ENCODE data around the gene PPP1R13L.

PPP1R13L gene, protein sequence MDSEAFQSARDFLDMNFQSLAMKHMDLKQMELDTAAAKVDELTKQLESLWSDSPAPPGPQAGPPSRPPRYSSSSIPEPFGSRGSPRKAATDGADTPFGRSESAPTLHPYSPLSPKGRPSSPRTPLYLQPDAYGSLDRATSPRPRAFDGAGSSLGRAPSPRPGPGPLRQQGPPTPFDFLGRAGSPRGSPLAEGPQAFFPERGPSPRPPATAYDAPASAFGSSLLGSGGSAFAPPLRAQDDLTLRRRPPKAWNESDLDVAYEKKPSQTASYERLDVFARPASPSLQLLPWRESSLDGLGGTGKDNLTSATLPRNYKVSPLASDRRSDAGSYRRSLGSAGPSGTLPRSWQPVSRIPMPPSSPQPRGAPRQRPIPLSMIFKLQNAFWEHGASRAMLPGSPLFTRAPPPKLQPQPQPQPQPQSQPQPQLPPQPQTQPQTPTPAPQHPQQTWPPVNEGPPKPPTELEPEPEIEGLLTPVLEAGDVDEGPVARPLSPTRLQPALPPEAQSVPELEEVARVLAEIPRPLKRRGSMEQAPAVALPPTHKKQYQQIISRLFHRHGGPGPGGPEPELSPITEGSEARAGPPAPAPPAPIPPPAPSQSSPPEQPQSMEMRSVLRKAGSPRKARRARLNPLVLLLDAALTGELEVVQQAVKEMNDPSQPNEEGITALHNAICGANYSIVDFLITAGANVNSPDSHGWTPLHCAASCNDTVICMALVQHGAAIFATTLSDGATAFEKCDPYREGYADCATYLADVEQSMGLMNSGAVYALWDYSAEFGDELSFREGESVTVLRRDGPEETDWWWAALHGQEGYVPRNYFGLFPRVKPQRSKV

GRCh38 chr19:45404557-45405434, at the start of gene PPP1R13L:
Gene PPP1R13L (minus strand): TSS chr19:45405069. CDS start chr19:45398318, 6,751 bp downstream.
- peak; percentile 56 to 67 for DNase-seq (ENCODE audit: low read depth in 2 of 2)

DNA sequence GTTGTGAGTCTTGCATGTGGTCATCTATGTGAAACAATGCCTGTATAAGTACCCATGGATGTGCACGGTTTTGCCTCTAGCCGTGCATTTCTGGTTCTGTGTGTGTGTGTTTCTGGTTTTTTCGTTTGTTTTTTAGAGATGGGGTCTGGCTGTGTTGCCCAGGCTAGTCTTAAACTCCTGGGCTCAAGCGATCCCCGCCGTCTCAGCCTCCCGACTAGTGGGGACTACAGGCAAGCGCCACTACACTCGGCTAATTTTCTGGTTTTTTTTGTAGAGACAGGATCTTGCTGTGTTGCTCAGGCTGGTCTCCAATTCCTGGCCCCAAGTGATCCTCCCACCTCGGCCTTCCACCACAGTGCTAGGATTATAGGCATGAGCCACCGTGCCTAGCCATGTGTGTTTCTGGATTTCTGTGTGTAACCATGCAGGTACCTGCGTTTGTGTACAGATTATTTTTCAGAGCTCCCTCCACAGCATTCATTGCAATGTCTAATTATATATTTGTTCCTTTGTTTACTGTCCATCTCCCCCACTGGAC, 47.0 kb upstream of the PPP1R13L start:
- no peak for DNase-seq (ENCODE audit: low read depth in 2 of 2)

- DNase-seq (ENCODE audit: low read depth in 2 of 2): no peak
Observed at GRCh38 chr19:45451131-45451849, 46.4 kb upstream of the PPP1R13L start.

GRCh38 chr19:45450012-45450333, 45.1 kb upstream of the PPP1R13L start:
- DNase-seq (ENCODE audit: low read depth in 2 of 2): no peak

GRCh38 chr19:45448887-45449299, 44.0 kb upstream of the PPP1R13L start:
- DNase-seq (ENCODE audit: low read depth in 2 of 2): no peak

GRCh38 chr19:45448425-45448756, 43.5 kb upstream of the PPP1R13L start:
- no peak for DNase-seq (ENCODE audit: low read depth in 2 of 2)

- no peak for DNase-seq (ENCODE audit: low read depth in 2 of 2)
Observed at GRCh38 chr19:45446944-45447343, 42.1 kb upstream of the PPP1R13L start.

GRCh38 chr19:45446295-45446694, 41.4 kb upstream of the PPP1R13L start:
- DNase-seq (ENCODE audit: low read depth in 2 of 2): no peak

- DNase-seq (ENCODE audit: low read depth in 2 of 2): no peak
Observed at GRCh38 chr19:45445139-45445538, 40.3 kb upstream of the PPP1R13L start.

GRCh38 chr19:45444318-45445041, 39.6 kb upstream of the PPP1R13L start:
- DNase-seq (ENCODE audit: low read depth in 2 of 2): peak in 1 of 2 donors; percentile 67

DNA sequence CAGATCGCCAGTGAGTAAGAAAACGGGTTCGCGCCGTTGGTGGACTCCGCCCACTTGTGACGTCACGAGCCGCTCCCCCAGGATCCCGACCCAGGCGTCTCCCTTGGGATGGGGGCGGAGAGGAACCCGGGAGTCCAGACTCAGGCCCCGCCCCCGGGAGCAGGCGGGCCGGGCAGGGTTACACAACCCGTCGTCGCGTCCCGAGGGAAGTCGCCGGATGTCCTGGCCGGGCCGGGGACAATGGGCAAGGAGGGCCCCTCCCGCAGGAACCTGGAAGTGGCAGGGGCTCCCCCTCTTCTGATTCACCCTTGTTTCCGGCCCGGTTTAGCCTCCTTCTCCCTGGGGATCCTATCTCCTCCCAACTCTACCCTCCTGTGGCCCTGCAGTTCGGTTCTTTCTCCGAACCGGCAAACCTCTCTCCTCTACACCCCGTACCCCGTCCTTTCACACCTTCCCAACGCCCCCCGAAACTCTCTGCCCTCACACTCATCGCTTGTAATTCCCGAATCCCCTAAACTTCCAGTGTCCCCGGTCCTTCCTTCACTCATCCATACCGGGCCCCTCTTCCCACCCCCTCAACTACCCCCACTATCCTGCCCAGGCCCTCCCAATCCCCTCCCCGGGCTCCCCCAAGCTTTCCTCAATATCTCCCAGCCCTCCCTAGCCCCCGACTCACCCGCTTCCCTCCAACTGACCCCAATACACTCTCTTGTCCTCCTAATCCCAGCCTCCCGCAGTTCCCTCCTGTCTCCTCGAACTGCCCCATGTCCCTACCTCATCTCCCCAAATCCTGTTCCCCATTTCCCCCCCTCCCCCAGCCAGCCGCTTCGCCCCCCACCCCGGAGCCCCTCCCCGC, 38.8 kb upstream of the PPP1R13L start:
- DNase-seq (ENCODE audit: low read depth in 2 of 2): peak in 1 of 2 donors; percentile 33

DNA sequence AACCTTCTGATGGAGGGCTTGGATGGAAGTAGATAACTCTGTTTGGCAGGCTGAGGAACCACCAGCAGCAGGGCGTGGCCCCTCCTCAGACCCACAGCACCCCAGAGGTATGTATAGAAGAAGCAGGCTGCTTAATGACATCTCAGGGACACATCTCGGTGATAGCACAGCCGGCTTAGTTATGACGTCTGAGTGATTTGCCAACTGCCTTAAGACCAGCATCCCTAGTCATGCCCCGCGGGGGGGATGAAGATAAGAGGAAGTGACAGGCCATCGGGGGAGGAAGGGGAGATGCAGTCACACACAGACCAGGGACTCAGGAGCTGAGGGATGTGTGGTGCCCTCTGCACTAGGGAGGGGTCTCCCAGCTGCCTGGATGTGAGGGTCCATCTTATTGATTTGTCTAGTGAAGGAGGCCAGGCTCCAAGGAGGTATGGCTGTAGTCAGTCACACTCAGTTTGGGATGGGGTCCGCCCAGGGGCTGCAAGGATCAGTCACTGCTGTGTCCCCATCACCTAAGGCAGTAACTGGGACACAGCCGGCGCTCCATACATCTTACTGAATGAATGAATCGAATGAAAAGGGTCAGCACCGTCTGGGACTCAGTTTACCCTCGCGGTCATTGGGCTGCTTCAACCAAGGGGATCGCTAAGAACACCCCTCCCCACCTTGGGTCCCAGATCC, 38.1 kb upstream of the PPP1R13L start:
- DNase-seq (ENCODE audit: low read depth in 2 of 2): no peak

- no peak for DNase-seq (ENCODE audit: low read depth in 2 of 2)
Observed at GRCh38 chr19:45442408-45442777, 37.5 kb upstream of the PPP1R13L start.

DNA sequence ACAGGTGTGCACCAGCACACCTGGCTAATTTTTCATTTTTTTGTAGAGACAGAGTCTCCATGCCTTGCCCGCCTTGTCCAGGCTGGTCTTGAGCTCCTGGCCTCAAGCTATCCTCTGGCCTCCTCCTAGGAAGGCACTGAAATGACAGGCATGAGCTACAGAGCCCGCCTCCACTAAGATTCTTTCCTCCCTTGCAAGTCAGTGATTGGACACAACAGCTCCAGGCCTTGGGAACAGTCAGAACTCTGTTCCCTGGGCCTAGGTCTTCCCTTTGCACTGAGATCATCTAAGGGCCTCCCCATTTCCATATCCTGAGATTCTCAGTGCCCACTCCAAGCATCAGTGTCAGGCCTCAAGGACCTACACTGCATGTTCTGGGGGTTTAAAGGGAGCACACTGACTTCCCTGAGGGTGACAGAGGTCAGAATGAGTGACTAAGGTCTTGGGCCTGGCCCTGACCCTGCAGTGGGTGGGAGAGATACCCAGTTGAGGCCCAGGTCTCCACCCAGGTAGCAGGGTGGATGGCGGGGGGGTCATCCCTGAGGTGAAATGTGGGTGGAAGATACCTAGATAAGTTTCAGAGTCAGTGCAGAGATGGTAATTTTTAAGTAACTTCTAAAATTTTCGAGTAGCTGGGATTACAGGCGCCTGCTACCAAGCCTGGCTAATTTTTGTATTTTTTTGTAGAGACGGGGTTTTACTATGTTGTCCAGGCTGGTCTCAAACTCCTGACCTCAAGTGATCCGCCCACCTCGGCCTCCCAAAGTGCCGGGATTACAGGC, 36.2 kb upstream of the PPP1R13L start:
- DNase-seq (ENCODE audit: low read depth in 2 of 2): no peak

DNA sequence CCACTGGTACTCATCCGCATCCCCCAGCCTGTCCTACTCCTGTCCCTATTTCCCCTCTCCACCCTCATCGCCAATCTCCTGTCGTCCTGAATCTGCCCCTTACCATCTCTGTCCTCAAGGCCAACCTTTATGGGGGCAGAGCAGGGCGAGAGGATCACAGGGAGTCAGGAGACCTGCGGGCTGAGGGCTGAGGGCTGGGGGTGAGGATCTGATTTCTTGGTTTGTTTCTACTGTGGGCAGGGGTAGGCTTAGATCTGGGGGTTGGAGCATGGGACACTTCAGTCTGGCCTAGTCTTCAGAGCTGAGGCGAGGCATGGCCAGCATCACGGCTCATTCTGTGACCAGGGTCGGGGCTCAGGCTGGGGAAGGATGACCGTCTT, 35.4 kb upstream of the PPP1R13L start:
- no peak for DNase-seq (ENCODE audit: low read depth in 2 of 2)

DNA sequence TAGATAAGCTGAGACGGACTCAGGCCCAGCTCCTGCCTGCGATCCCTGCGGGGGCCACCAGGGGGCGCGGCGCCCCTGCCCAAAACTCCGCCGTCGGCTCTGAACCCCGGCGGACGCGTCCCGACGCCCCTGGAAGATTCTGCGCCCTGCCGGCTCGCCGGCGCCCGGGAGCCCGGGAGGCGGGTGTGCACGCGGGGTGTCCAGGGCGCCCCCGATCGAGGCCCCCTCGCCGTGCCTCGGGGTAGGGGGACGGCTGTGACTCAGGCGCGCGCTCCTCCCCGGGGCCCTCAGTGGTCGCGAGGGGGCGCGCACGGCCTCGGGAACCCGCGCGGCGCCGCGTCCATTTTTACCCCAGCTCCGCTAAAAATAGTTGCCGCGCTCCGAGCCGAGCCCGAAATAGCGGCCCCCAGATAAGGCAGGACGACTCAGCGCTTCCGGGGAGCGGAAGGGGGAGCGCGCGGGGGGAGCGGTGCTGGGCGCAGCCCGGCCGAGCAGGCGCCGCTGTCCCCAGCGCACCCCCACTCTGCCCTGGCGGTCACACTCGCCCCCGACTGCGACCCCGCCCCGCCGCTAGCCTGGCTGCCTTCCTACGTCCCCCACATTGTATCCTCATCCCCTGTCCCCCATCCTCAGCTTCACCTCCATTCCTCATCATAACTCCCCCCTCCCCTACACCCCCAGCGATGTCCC, 34.8 kb upstream of the PPP1R13L start:
- DNase-seq (ENCODE audit: low read depth in 2 of 2): peak; percentile 54 to 76

GRCh38 chr19:45439190-45439568, 34.3 kb upstream of the PPP1R13L start:
- no peak for DNase-seq (ENCODE audit: low read depth in 2 of 2)

DNA sequence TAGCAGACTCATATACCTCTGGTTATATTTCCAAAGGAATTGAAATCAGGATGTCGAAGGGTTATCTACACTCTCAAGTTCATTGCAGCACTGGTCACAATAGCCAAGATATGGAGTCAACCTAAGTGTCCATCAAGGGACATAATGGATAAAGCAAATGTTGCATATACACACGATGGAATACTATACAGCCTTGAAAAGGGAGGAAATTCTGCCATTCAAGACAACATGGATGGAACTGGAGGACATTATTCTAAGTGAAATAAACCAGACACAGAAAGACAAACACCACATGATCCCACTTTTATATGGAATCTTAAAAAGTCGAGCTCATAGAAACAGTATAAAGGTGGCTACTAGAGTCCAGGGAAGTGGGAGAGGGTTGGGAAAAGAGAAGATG, 32.5 kb upstream of the PPP1R13L start:
- DNase-seq (ENCODE audit: low read depth in 2 of 2): no peak
